HK-2 (cell line): ENCODE results near the gene VTI1A.
"Not testable (repeated sequence)": the region's sequence is repeated elsewhere in the genome, so short reads cannot be mapped to it uniquely, and the experiment has no call there.

Experiments
- DNase-seq: peaks from one replicate; pipeline ENCODE4 v3.0.0-alpha.2; 2018; ENCODE audit not compliant: unreplicated experiment

VTI1A gene

GRCh38 chr10:112446855-112447619 lies at the start of gene VTI1A, which contains the start of gene ZDHHC6:
Gene VTI1A, plus strand, starts transcription at chr10:112447215. Its CDS starts 159 bp downstream, at chr10:112447374.
Gene ZDHHC6, minus strand, starts transcription at chr10:112446914. Its CDS starts 1,478 bp downstream, at chr10:112445436.
- peak; percentile 90 for DNase-seq

GRCh38 chr10:112397592-112397991 lies 49.4 kb upstream of the VTI1A start:
- no peak for DNase-seq

- no peak for DNase-seq
Measured at GRCh38 chr10:112402917-112403316, 44.1 kb upstream of the VTI1A start.

- no peak for DNase-seq
Measured at GRCh38 chr10:112404617-112405016, 42.4 kb upstream of the VTI1A start.

- DNase-seq: not testable (repeated sequence)
Measured at GRCh38 chr10:112406806-112407205, 40.2 kb upstream of the VTI1A start.

- DNase-seq: no peak
Measured at GRCh38 chr10:112407696-112408095, 39.3 kb upstream of the VTI1A start.

- no peak for DNase-seq
Measured at GRCh38 chr10:112409299-112409698, 37.7 kb upstream of the VTI1A start.

GRCh38 chr10:112409755-112410154 lies 37.3 kb upstream of the VTI1A start:
- DNase-seq: no peak

- DNase-seq: no peak
Measured at GRCh38 chr10:112412696-112413095, 34.3 kb upstream of the VTI1A start.

- DNase-seq: no peak
Measured at GRCh38 chr10:112421731-112422130, 25.3 kb upstream of the VTI1A start.

- DNase-seq: no peak
Measured at GRCh38 chr10:112424651-112425050, 22.4 kb upstream of the VTI1A start.

GRCh38 chr10:112426111-112426510 lies 20.9 kb upstream of the VTI1A start:
- DNase-seq: no peak

- no peak for DNase-seq
Measured at GRCh38 chr10:112429147-112429546, 17.9 kb upstream of the VTI1A start.

GRCh38 chr10:112429654-112430230 lies 17.3 kb upstream of the VTI1A start:
- DNase-seq: no peak

- DNase-seq: no peak
Measured at GRCh38 chr10:112433136-112433535, 13.9 kb upstream of the VTI1A start.

- DNase-seq: no peak
Measured at GRCh38 chr10:112434988-112435619, 11.9 kb upstream of the VTI1A start.

GRCh38 chr10:112438356-112438755 lies 8.7 kb upstream of the VTI1A start:
- DNase-seq: no peak

- DNase-seq: no peak
Measured at GRCh38 chr10:112441520-112441919, 5.5 kb upstream of the VTI1A start.

- no peak for DNase-seq
Measured at GRCh38 chr10:112442063-112442462, 5.0 kb upstream of the VTI1A start.

- peak; percentile 20 for DNase-seq
Measured at GRCh38 chr10:112446055-112446854, 760 bp upstream of the VTI1A start.

- no peak for DNase-seq
Measured at GRCh38 chr10:112447620-112447928, 559 bp downstream of the VTI1A start.

- DNase-seq: no peak
Measured at GRCh38 chr10:112448888-112449287, 1.9 kb downstream of the VTI1A start.
